Fibroblast of lung (primary cell): ENCODE results near the gene TPM2.
"Not testable (repeated sequence)": the region's sequence is repeated elsewhere in the genome, so short reads cannot be mapped to it uniquely, and the experiment has no call there.

ENCODE experiments used
- CTCF ChIP-seq, 2 donors: IDR thresholded peaks in 1 of 2; conservative IDR thresholded peaks in 1 of 2; 1 replicate in 1 of 2; 2 replicates in 1 of 2; pipeline ENCODE4 v1.5.1; 2011 to 2012; ENCODE audit warnings: low read length in 2 of 2, control low read depth in 1 of 2, inconsistent platforms in 1 of 2, low read depth in 1 of 2, mild to moderate bottlenecking in 1 of 2
- EZH2 ChIP-seq: IDR thresholded peaks from 2 replicates; pipeline ENCODE4 v1.5.1; 2012; ENCODE audit warnings: low read length, control low read depth, mild to moderate bottlenecking; ENCODE audit errors: missing control alignments

- TF ChIP-seq CTCF (conservative IDR thresholded peaks at IDR 0.05 in 1 of 2, IDR thresholded peaks at IDR 0.05 in 1 of 2; ENCODE audit: low read depth in 1 of 2, low read length in 2 of 2); EZH2: not testable (repeated sequence)
These were observed 50.5 kb downstream of the TPM2 start for GRCh38 chr9:35639225-35639624.
